Neural crest cell (in vitro differentiated cells): ENCODE results near the gene PCDHA9. TPM values are rescaled to one million over a fixed set of nuclear protein-coding genes. Genes with fewer than 3 reads are reported as not detected.
A peak's percentile ranks its signal among the peaks of the same experiment; 100 is the strongest.
"Not testable (repeated sequence)": the region's sequence is repeated elsewhere in the genome, so short reads cannot be mapped to it uniquely, and the experiment has no call there.

ENCODE experiments used
- DNase-seq: peaks from one replicate; pipeline ENCODE4 v3.0.0; 2021; ENCODE audit warnings: low read depth, mixed read lengths, low spot score
- H3K27ac Mint-ChIP-seq: one replicate; pipeline ENCODE4 v1.8.0; 2021; ENCODE audit warnings: mild to moderate bottlenecking, mixed read lengths; ENCODE audit not compliant: unreplicated experiment
- H3K27me3 Mint-ChIP-seq: 2 replicates; pipeline ENCODE4 v1.8.0; 2021; ENCODE audit warnings: low read depth, mild to moderate bottlenecking, mixed read lengths
- H3K36me3 Mint-ChIP-seq: 2 replicates; pipeline ENCODE4 v1.8.0; 2021; ENCODE audit warnings: low read depth, mild to moderate bottlenecking, mixed read lengths
- H3K4me1 Mint-ChIP-seq: 2 replicates; pipeline ENCODE4 v1.8.0; 2021; ENCODE audit warnings: mixed read lengths
- H3K4me3 Mint-ChIP-seq: one replicate; pipeline ENCODE4 v1.8.0; 2021; ENCODE audit warnings: mild to moderate bottlenecking, mixed read lengths
- H3K9me3 Mint-ChIP-seq: 2 replicates; pipeline ENCODE4 v1.8.0; 2021; ENCODE audit warnings: mixed read lengths
- long read RNA-seq: library from polyadenylated mRNA; unstranded; transcript quantifications from one replicate; pipeline ENCODE4 v2.0.0, GENCODE V29; 2020
- total RNA-seq: library from RNA; stranded (reverse); gene quantifications from 2 replicates; pipeline ENCODE4 v1.2.1, GENCODE V29; 2021
- TF ChIP-seq, protein P1 (sequence below): fragments of 200-600 bp; sonication (generic); conservative IDR thresholded peaks from 2 replicates; pipeline ENCODE4 v1.5.0; 2021; ENCODE audit warnings: antibody characterized with exemption, mild to moderate bottlenecking

The PCDHA9 gene, protein sequence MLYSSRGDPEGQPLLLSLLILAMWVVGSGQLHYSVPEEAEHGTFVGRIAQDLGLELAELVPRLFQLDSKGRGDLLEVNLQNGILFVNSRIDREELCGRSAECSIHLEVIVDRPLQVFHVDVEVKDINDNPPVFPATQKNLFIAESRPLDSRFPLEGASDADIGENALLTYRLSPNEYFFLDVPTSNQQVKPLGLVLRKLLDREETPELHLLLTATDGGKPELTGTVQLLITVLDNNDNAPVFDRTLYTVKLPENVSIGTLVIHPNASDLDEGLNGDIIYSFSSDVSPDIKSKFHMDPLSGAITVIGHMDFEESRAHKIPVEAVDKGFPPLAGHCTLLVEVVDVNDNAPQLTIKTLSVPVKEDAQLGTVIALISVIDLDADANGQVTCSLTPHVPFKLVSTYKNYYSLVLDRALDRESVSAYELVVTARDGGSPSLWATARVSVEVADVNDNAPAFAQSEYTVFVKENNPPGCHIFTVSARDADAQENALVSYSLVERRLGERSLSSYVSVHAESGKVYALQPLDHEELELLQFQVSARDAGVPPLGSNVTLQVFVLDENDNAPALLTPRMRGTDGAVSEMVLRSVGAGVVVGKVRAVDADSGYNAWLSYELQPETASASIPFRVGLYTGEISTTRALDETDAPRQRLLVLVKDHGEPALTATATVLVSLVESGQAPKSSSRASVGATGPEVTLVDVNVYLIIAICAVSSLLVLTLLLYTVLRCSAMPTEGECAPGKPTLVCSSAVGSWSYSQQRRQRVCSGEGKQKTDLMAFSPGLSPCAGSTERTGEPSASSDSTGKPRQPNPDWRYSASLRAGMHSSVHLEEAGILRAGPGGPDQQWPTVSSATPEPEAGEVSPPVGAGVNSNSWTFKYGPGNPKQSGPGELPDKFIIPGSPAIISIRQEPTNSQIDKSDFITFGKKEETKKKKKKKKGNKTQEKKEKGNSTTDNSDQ
- total RNA-seq, result 1.4 TPM in 2 replicates
- long read RNA-seq, result 0 reads

DNA sequence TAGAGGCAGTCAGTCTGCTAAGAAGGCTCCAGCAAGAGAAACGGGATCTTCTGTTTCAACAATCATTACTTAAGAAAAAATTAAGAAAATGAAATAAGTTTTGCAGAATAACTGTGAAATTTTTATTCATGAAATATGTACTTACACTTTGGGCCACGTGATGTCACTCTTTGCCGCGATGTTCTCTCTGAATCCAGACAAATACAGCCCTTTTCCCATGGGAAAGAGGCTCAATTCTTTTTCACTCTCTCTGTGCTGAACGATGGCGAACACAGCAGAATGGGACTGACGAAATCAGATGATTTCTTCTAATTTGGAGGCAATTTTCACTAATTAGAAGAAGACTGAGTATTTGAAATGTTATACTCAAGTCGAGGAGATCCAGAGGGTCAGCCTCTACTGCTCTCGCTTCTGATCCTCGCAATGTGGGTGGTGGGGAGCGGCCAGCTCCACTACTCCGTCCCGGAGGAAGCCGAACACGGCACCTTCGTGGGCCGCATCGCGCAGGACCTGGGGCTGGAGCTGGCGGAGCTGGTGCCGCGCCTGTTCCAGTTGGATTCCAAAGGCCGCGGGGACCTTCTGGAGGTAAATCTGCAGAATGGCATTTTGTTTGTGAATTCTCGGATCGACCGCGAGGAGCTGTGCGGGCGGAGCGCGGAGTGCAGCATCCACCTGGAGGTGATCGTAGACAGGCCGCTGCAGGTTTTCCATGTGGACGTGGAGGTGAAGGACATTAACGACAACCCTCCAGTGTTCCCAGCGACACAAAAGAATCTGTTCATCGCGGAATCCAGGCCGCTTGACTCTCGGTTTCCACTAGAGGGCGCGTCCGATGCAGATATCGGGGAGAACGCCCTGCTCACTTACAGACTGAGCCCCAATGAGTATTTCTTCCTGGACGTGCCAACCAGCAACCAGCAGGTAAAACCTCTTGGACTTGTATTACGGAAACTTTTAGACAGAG, at the start of gene PCDHA9:
Gene PCDHA9, plus strand, starts transcription at position 244 of the 964 bp plus-strand sequence. Its CDS starts 114 bp downstream, at position 358.
- TF ChIP-seq, protein P1, sequence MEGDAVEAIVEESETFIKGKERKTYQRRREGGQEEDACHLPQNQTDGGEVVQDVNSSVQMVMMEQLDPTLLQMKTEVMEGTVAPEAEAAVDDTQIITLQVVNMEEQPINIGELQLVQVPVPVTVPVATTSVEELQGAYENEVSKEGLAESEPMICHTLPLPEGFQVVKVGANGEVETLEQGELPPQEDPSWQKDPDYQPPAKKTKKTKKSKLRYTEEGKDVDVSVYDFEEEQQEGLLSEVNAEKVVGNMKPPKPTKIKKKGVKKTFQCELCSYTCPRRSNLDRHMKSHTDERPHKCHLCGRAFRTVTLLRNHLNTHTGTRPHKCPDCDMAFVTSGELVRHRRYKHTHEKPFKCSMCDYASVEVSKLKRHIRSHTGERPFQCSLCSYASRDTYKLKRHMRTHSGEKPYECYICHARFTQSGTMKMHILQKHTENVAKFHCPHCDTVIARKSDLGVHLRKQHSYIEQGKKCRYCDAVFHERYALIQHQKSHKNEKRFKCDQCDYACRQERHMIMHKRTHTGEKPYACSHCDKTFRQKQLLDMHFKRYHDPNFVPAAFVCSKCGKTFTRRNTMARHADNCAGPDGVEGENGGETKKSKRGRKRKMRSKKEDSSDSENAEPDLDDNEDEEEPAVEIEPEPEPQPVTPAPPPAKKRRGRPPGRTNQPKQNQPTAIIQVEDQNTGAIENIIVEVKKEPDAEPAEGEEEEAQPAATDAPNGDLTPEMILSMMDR, result peak; percentile 28
- not testable (repeated sequence) for H3K27ac Mint-ChIP-seq, DNase-seq, H3K4me1 Mint-ChIP-seq, H3K4me3 Mint-ChIP-seq, H3K27me3 Mint-ChIP-seq
- Mint-ChIP-seq H3K36me3 (peaks cover 44% of the 10 kb centered on the region), H3K9me3 (peaks cover 15% of the 10 kb centered on the region)

DNA sequence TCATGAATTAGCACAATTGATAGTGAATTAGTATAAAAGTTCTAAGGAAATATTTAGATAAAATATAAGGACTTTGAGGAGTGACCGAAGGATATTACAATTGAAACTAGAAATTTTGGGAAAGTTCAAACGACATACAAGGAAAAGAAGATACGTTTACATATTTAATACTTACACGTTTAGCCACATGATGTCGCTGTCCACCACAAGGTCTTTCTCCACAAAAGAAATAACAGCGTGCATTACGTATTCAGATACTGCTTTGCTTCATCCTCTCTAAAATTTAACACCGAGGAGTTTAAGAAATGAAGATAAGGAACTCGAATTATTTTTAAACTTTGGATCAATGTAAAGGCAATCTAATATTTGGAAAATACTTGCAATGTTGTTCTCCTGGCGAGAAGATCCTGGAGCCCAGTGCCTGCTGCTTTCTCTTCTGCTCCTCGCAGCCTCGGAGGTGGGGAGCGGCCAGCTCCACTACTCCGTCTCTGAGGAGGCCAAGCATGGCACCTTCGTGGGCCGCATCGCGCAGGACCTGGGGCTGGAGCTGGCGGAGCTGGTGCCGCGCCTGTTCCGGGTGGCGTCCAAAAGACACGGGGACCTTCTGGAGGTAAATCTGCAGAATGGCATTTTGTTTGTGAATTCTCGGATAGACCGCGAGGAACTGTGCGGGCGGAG, 47.2 kb upstream of the PCDHA9 start, which contains the start of gene PCDHA3:
Gene PCDHA3, plus strand, starts transcription at position 242 of the 678 bp plus-strand sequence.
- DNase-seq, result no peak
- H3K4me1 Mint-ChIP-seq, result peaks cover 2% of the 10 kb centered on the region
- no peaks in the 10 kb centered on the region for H3K27me3 Mint-ChIP-seq
- TF ChIP-seq, protein P1, result no peak
- H3K27ac Mint-ChIP-seq, result no peak within 1 kb of the TSS
- peaks cover 39% of the 10 kb centered on the region for H3K36me3 Mint-ChIP-seq
- H3K4me3 Mint-ChIP-seq, result no peak within 1 kb of the TSS
- H3K9me3 Mint-ChIP-seq, result peaks cover 16% of the 10 kb centered on the region

DNA sequence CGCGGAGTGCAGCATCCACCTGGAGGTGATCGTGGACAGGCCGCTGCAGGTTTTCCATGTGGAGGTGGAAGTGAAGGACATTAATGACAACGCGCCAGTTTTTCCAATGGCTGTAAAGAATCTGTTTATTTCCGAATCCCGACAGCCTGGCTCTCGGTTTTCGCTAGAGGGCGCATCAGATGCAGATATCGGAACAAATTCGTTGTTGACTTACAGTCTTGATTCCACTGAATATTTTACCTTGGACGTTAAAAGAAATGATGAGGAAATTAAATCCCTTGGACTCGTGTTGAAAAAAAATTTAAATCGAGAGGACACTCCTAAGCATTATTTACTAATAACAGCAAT, 46.7 kb upstream of the PCDHA9 start:
- H3K9me3 Mint-ChIP-seq, result peaks cover 17% of the 10 kb centered on the region
- no peak overlapping the region for H3K4me3 Mint-ChIP-seq
- H3K27me3 Mint-ChIP-seq, result no peaks in the 10 kb centered on the region
- TF ChIP-seq, protein P1, result peak; percentile 19
- peaks cover 37% of the 10 kb centered on the region for H3K36me3 Mint-ChIP-seq
- H3K4me1 Mint-ChIP-seq, result peaks cover 4% of the 10 kb centered on the region
- DNase-seq, result no peak
- H3K27ac Mint-ChIP-seq, result no peak overlapping the region

DNA sequence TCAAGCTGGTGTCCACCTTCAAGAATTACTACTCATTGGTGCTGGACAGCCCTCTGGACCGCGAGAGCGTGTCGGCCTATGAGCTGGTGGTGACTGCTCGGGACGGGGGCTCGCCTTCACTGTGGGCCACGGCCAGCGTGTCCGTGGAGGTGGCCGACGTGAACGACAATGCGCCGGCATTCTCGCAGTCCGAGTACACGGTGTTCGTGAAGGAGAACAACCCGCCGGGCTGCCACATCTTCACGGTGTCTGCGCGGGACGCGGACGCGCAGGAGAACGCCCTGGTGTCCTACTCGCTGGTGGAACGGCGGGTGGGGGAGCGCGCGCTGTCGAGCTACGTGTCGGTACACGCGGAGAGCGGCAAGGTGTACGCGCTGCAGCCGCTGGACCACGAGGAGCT, 45.8 kb upstream of the PCDHA9 start:
- not testable (repeated sequence) for H3K4me3 Mint-ChIP-seq, H3K27me3 Mint-ChIP-seq, H3K4me1 Mint-ChIP-seq, H3K27ac Mint-ChIP-seq, DNase-seq
- H3K36me3 Mint-ChIP-seq, result peaks cover 39% of the 10 kb centered on the region
- peaks cover 19% of the 10 kb centered on the region for H3K9me3 Mint-ChIP-seq

DNA sequence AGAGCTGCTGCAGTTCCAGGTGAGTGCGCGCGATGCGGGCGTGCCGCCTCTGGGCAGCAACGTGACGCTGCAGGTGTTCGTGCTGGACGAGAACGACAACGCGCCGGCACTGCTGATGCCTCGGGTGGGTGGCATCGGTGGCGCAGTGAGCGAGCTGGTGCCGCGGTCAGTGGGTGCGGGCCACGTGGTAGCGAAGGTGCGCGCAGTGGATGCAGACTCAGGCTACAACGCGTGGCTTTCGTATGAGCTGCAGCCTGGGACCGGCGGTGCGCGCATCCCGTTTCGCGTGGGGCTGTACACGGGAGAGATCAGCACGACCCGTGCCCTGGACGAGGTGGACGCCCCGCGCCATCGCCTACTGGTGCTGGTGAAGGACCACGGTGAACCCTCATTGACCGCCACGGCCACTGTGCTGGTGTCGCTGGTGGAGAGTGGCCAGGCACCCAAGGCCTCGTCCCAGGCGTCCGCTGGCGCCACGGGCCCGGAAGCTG, 45.4 kb upstream of the PCDHA9 start:
- peaks cover 20% of the 10 kb centered on the region for H3K9me3 Mint-ChIP-seq
- H3K27ac Mint-ChIP-seq, result no peak overlapping the region
- H3K36me3 Mint-ChIP-seq, result peaks cover 42% of the 10 kb centered on the region
- TF ChIP-seq, protein P1, result no peak
- H3K27me3 Mint-ChIP-seq, result no peaks in the 10 kb centered on the region
- DNase-seq, result no peak
- peaks cover 13% of the 10 kb centered on the region for H3K4me1 Mint-ChIP-seq
- no peak overlapping the region for H3K4me3 Mint-ChIP-seq
